GM19467 (cell line): Measurements from ENCODE around the gene DLG2.
"Not testable (repeated sequence)": the region's sequence is repeated elsewhere in the genome, so short reads cannot be mapped to it uniquely, and the experiment has no call there.

Experiments used
- ATAC-seq: cut with Tn5 transposase; IDR thresholded peaks from one replicate; pipeline ENCODE4 v1.9.1; 2021; ENCODE audit warnings: mild to moderate bottlenecking, moderate library complexity; ENCODE audit not compliant: unreplicated experiment

Gene DLG2

GRCh38 chr11:83473743-83474142 lies 2153.4 kb downstream of the DLG2 start:
- ATAC-seq, result no peak

- no peak for ATAC-seq
Observed at GRCh38 chr11:83472806-83473205, 2154.3 kb downstream of the DLG2 start.

GRCh38 chr11:83471831-83472727 lies 2155.1 kb downstream of the DLG2 start:
- no peak for ATAC-seq

GRCh38 chr11:83467837-83468236 lies 2159.3 kb downstream of the DLG2 start:
- no peak for ATAC-seq

- no peak for ATAC-seq
Observed at GRCh38 chr11:83464160-83464944, 2162.8 kb downstream of the DLG2 start.

- no peak for ATAC-seq
Observed at GRCh38 chr11:83459798-83460197, 2167.3 kb downstream of the DLG2 start.

- no peak for ATAC-seq
Observed at GRCh38 chr11:83456566-83456965, 2170.6 kb downstream of the DLG2 start.

GRCh38 chr11:83456075-83456474 lies 2171.1 kb downstream of the DLG2 start:
- no peak for ATAC-seq

- ATAC-seq, result no peak
Observed at GRCh38 chr11:83455356-83455755, 2171.8 kb downstream of the DLG2 start.

GRCh38 chr11:83454674-83455073 lies 2172.5 kb downstream of the DLG2 start:
- ATAC-seq, result no peak

GRCh38 chr11:83449338-83449913 lies 2177.7 kb downstream of the DLG2 start:
- ATAC-seq, result no peak

GRCh38 chr11:83448686-83449085 lies 2178.5 kb downstream of the DLG2 start:
- no peak for ATAC-seq

GRCh38 chr11:83443880-83444279 lies 2183.3 kb downstream of the DLG2 start:
- ATAC-seq, result not testable (repeated sequence)

GRCh38 chr11:83441601-83442000 lies 2185.5 kb downstream of the DLG2 start:
- no peak for ATAC-seq

GRCh38 chr11:83441171-83441570 lies 2186.0 kb downstream of the DLG2 start:
- no peak for ATAC-seq

GRCh38 chr11:83438438-83438837 lies 2188.7 kb downstream of the DLG2 start:
- ATAC-seq, result no peak

GRCh38 chr11:83437939-83438338 lies 2189.2 kb downstream of the DLG2 start:
- ATAC-seq, result no peak

GRCh38 chr11:83436855-83437254 lies 2190.3 kb downstream of the DLG2 start:
- ATAC-seq, result no peak

- not testable (repeated sequence) for ATAC-seq
Observed at GRCh38 chr11:83434812-83435211, 2192.3 kb downstream of the DLG2 start.

- ATAC-seq, result no peak
Observed at GRCh38 chr11:83427943-83428342, 2199.2 kb downstream of the DLG2 start.

GRCh38 chr11:83427501-83427900 lies 2199.6 kb downstream of the DLG2 start:
- ATAC-seq, result no peak

- no peak for ATAC-seq
Observed at GRCh38 chr11:83425137-83425466, 2202.0 kb downstream of the DLG2 start.
